RPMI8226 (cell line): Measurements from ENCODE around the gene ZNF644.
"Not testable (repeated sequence)": the region's sequence is repeated elsewhere in the genome, so short reads cannot be mapped to it uniquely, and the experiment has no call there.

Source experiments
- DNase-seq: peaks from one replicate; pipeline ENCODE4 v3.0.0-alpha.2; 2015

ZNF644 gene

GRCh38 chr1:90925928-90926869, 95.6 kb downstream of the ZNF644 start:
- DNase-seq: no peak

DNA sequence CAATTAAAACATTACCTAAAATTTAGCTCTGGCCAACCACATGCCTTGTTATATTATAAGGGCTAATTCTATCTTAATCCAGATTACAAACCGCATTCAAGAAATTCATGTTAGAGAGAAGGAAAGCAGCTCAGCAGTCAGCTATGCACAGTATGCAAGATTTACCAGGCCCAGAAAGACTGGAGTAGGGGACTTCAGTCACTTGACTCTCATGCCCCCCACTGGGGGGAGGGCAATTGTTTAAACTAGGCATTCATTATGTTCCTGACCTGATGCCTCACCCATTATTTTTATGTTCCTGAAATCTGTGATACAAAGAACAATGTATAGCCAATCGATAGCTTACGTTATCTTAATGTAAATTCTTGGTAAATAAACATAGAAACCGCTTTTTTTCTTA, 96.9 kb downstream of the ZNF644 start:
- no peak for DNase-seq

DNA sequence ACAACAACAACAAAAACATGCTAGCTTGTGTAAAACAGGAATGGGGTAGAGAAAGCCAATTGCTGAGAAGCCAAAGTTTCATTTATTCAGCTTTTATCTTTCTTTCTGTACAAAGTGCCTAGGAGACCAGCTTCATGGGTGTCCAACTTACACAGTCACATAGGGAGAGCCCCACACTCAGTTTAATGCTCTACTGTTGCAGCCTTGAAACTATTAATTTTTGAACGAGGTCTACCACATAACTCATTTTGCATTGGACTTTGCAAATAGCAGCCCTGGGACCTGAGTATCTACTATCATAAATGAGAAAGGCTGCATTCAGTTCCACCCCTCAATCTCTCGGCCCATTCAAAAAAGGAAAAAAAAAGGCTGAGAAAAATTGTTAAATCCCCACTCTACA, 98.8 kb downstream of the ZNF644 start:
- no peak for DNase-seq

- DNase-seq: no peak
Observed at GRCh38 chr1:90922202-90922601, 99.6 kb downstream of the ZNF644 start.

DNA sequence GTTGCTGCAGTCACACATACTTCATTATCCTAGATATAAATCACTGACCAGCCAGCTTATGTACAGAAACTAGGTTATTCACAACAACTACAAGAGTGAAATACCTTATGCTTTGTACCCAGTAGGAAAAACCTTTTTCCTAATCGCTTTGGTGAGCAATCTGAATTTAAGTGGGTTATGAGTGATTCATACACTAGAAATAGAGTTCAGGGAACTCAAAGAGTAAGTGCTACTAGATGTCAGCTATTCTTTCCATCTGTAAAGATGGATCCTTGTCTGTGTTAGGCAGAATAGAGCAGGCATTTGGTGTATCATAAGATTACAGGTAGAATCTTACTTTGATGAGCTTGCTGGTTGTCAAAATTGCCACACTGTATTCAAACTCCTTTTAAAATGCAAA, 101.9 kb downstream of the ZNF644 start:
- no peak for DNase-seq

DNA sequence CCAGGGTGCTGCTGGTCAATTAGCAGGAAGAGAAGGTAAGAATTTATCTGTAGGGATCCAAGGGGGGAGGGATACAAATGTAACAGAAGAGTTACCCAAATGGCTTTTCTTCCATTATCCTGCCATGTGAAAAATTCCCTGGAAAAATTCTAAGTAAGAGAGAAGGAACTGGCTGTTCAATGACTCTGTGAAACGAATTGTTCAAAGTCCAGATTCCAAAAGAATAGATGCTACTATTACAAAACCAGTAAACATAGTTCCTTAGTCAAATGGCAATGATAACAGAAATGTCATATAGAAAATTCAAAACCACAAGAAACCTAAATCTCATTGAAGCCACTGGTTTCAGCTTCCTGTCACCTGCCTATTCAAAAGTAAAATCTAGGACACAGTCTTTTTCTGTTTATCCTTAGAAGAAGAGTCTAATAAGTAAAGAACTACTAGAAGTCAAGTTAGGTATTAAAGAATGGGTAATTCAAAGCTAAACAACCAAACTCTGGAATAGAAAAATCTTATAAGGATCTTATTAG, 102.6 kb downstream of the ZNF644 start:
- no peak for DNase-seq

GRCh38 chr1:90911353-90911752, 110.5 kb downstream of the ZNF644 start:
- no peak for DNase-seq

GRCh38 chr1:90902672-90903071, 119.2 kb downstream of the ZNF644 start:
- no peak for DNase-seq

DNA sequence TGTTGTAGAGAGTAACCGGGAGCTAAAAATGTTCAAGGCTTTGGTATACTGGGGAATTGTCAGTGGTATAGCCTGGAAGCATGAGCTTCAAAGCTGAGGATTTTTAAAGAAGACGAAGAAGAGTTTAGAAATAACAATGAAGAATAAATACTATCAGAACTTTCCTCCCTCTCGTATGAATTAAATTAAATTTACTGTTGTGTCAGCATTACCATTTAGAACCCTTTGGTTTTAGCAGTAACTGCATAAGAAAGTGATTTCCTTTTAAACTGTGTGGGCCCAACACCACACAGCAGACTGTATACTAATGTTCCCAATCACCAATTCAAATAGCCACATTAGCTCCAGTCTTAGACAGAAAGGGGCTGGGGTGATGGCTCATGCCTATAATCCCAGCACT, 122.6 kb downstream of the ZNF644 start:
- DNase-seq: no peak

GRCh38 chr1:90893679-90894078, 128.2 kb downstream of the ZNF644 start:
- not testable (repeated sequence) for DNase-seq

DNA sequence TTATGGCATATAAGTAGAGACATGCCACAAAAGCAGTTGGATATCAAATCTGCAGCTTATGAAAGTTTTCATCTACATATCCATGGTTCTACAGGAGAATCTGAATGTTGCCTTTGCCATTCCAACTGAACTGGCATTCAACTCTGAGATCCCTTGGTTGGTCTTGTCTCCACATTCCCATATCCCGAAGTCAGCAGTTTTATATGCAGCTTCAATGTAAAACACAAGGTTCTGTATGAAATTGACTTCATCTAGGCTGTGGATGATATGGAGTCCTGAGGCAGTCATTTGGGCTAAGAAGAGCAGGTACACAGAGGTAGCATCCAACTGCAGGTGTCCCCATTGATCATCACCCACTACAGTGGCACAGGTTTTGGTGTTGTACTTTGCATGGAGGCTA, 129.0 kb downstream of the ZNF644 start:
- not testable (repeated sequence) for DNase-seq

DNA sequence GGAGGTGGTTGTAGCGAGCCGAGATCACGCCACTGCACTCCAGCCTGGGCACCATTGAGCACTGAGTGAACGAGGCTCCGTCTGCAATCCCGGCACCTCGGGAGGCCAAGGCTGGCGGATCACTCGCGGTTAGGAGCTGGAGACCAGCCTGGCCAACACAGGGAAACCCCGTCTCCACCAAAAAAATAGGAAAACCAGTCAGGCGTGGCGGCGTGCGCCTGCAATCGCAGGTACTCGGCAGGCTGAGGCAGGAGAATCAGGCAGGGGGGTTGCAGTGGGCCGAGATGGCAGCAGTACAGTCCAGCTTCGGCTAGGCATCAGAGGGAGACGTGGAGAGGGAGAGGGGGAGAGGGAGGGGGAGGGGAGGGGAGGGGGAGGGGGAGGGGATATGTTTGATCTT, 129.6 kb downstream of the ZNF644 start:
- DNase-seq: not testable (repeated sequence)

DNA sequence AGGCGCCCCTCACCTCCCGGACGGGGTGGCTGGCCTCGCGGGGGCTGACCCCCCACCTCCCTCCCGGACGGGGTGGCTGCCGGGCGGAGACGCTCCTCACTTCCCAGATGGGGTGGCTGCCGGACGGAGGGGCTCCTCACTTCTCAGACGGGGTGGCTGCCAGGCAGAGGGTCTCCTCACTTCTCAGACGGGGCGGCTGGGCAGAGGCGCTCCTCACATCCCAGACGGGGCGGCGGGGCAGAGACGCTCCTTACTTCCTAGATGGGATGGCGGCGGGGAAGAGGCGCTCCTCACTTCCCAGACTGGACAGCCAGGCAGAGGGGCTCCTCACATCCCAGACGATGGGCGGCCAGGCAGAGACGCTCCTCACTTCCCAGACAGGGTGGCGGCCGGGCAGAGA, 130.1 kb downstream of the ZNF644 start:
- not testable (repeated sequence) for DNase-seq

GRCh38 chr1:90882221-90882620, 139.6 kb downstream of the ZNF644 start:
- DNase-seq: no peak

DNA sequence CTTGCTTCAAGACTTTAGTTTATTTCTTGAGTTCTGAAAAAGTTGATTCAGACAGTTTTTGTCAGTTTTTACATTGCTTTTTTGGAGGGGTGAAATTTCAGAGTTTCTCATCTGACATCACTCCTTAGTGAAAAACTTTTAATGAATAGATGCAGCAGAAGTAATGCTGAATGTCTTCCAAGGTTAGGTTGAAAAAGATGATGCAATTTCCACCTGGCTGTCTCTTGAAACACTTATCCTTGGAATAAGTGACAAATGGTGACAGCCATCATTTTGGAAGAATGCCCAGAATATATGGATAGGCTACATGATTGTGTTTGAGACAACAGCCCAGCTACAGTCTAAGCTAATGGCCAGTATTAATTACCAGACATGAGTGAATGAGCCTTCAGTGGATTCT, 140.8 kb downstream of the ZNF644 start:
- no peak for DNase-seq

GRCh38 chr1:90879281-90879680, 142.6 kb downstream of the ZNF644 start:
- DNase-seq: no peak

GRCh38 chr1:90876101-90876500, 145.7 kb downstream of the ZNF644 start:
- no peak for DNase-seq
